Epidermal melanocyte (primary cell): ENCODE results near the gene COP1.
"Not testable (repeated sequence)": the region's sequence is repeated elsewhere in the genome, so short reads cannot be mapped to it uniquely, and the experiment has no call there.

Source experiments
- DNase-seq: peaks from one replicate; pipeline ENCODE4 v3.0.0; 2011; ENCODE audit warnings: low spot score; ENCODE audit not compliant: insufficient read length

COP1 gene

GRCh38 chr1:176134666-176135065 lies 72.4 kb downstream of the COP1 start:
- no peak for DNase-seq

- DNase-seq = no peak
Observed at GRCh38 chr1:176122282-176122681, 84.8 kb downstream of the COP1 start.

- no peak for DNase-seq
Observed at GRCh38 chr1:176119549-176119948, 87.5 kb downstream of the COP1 start.

- no peak for DNase-seq
Observed at GRCh38 chr1:176118985-176119384, 88.1 kb downstream of the COP1 start.

- no peak for DNase-seq
Observed at GRCh38 chr1:176111835-176112234, 95.3 kb downstream of the COP1 start.

- DNase-seq = no peak
Observed at GRCh38 chr1:176110203-176110602, 96.9 kb downstream of the COP1 start.

GRCh38 chr1:176102768-176103350 lies 104.2 kb downstream of the COP1 start:
- no peak for DNase-seq

GRCh38 chr1:176101951-176102642 lies 105.0 kb downstream of the COP1 start:
- DNase-seq = no peak

GRCh38 chr1:176098560-176098959 lies 108.5 kb downstream of the COP1 start:
- no peak for DNase-seq

- no peak for DNase-seq
Observed at GRCh38 chr1:176096015-176096414, 111.1 kb downstream of the COP1 start.

- DNase-seq = no peak
Observed at GRCh38 chr1:176090766-176091165, 116.3 kb downstream of the COP1 start.

- DNase-seq = not testable (repeated sequence)
Observed at GRCh38 chr1:176087746-176088145, 119.3 kb downstream of the COP1 start.

GRCh38 chr1:176073524-176074157 lies 133.4 kb downstream of the COP1 start:
- DNase-seq = no peak

- DNase-seq = no peak
Observed at GRCh38 chr1:176068901-176069300, 138.2 kb downstream of the COP1 start.

GRCh38 chr1:176068256-176068655 lies 138.8 kb downstream of the COP1 start:
- DNase-seq = no peak

GRCh38 chr1:176066709-176067108 lies 140.4 kb downstream of the COP1 start:
- DNase-seq = no peak

- no peak for DNase-seq
Observed at GRCh38 chr1:176058686-176059085, 148.4 kb downstream of the COP1 start.

- no peak for DNase-seq
Observed at GRCh38 chr1:176056312-176056711, 150.8 kb downstream of the COP1 start.

- no peak for DNase-seq
Observed at GRCh38 chr1:176055398-176055797, 151.7 kb downstream of the COP1 start.

GRCh38 chr1:176051902-176052518 lies 155.1 kb downstream of the COP1 start:
- no peak for DNase-seq

- no peak for DNase-seq
Observed at GRCh38 chr1:176051402-176051801, 155.7 kb downstream of the COP1 start.

- DNase-seq = no peak
Observed at GRCh38 chr1:176049582-176049981, 157.5 kb downstream of the COP1 start.
